Skin epidermis (tissue), 12 donors: Measurements from ENCODE around the gene TRIM29.

Source experiments
- H3K27ac ChIP-seq, 21 experiments: fragments of 200-600 bp; sonication (generic) in 11 of 21; one replicate each; pipeline ENCODE4 v1.5.0; 2020; ENCODE audit warnings: mild to moderate bottlenecking in 3 of 21, inconsistent platforms in 2 of 21, moderate library complexity in 2 of 21
- H3K4me3 ChIP-seq, 7 experiments: fragments of 200-600 bp; sonication (generic) in 2 of 7; one replicate each; pipeline ENCODE4 v1.5.0; 2020; ENCODE audit warnings: inconsistent platforms in 2 of 7, mild to moderate bottlenecking in 2 of 7, moderate library complexity in 1 of 7

TRIM29 gene

GRCh38 chr11:120128392-120129119 lies 9.4 kb downstream of the TRIM29 start:
- Histone ChIP-seq H3K4me3 (peak overlapping the region in 2 of 7 experiments; percentile 4 to 22), H3K27ac (peak overlapping the region in 20 of 21 experiments; percentile 56 to 92 (median 86))

DNA sequence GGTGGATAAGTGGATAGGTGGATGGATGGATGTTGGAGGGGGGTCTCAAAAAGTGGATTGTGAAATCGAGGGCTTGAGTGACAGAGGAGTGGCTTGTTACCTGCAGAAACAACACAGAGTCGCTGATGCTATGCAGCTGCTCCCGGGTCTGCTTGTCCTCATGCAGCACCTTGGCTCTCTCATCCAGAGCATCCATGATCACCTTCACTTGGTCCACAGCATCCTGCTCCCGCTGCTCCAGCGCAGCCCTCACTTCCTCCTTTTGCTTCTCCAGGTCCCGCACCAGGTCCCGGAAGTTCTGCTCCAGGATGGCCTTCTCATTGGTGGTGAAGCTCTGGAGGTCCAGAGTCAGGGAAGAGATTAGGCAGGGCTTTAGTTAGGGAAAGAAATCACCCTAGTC lies 10.7 kb downstream of the TRIM29 start:
- Histone ChIP-seq H3K27ac (peak overlapping the region in 12 of 21 experiments; percentile 25 to 92 (median 82)), H3K4me3 (no peak overlapping the region)

DNA sequence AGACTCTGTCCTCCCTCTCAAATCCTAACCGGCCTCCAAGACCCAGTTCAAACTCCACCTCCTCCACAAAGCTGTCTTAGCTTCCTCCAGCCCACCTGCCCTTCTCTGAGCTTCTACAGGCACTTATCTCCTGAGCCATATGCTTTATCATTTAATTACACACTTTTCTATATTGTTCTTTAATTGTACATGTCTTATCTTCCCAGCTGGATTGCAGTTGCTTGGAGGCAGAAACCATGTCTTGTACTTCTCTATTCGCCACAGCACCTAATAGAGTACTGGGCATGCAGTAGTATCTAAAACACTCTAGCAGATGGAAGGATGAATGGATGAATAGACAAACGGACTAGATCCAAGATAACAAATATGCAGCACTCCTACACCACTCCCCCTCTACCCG lies 11.3 kb downstream of the TRIM29 start:
- Histone ChIP-seq H3K4me3 (no peak overlapping the region), H3K27ac (peak overlapping the region in 9 of 21 experiments; percentile 12 to 92 (median 29))

- H3K4me3 ChIP-seq: no peak overlapping the region
- H3K27ac ChIP-seq: peak overlapping the region in 13 of 21 experiments; percentile 35 to 92 (median 81)
Observed at GRCh38 chr11:120125509-120125908, 12.4 kb downstream of the TRIM29 start.

DNA sequence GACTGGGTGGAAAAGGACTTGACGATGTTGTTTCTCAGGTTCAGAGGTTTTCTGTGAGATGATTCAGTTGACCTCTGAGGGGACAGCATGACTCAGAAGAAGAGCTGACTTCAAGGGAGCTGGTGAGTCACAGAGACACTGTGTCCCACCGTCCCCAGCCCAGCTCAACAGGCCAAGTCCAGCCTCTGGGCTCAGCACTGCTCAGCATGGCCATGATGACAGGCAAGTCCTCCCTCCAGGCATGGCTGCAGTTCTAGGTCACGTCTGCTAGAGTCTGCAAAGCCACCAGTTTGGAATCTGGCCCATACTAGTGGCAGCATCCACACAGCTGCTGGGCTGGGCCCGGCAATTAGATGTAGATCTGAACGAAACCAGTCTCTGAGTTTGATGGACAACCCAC lies 12.9 kb downstream of the TRIM29 start:
- Histone ChIP-seq H3K27ac (peak overlapping the region in 19 of 21 experiments; percentile 35 to 92 (median 81)), H3K4me3 (no peak overlapping the region)

GRCh38 chr11:120124355-120124754 lies 13.6 kb downstream of the TRIM29 start:
- Histone ChIP-seq H3K27ac (peak overlapping the region in 20 of 21 experiments; percentile 35 to 92 (median 81)), H3K4me3 (no peak overlapping the region)

DNA sequence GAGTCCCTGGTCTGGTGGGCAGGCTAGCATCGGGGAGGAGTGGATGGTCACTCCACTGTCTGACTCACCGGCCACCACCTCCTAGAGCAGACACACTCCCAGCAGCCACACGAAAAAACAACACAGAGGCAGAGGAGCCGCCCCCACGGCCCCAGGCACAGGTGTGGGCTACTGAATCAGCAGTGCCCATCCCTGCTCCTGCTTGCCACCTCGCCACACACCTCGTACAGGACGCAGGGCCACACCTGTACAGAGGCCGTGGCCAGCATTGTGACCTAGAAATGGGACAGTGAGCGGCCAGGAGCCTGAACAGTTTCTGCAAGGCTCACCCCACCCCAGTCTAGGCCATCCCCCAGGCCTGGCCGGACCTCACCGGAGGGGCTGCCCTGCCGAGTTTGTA lies 14.0 kb downstream of the TRIM29 start:
- H3K27ac ChIP-seq: peak overlapping the region in 20 of 21 experiments; percentile 42 to 92 (median 81)
- H3K4me3 ChIP-seq: no peak overlapping the region

GRCh38 chr11:120122924-120123683 lies 14.8 kb downstream of the TRIM29 start:
- Histone ChIP-seq H3K27ac (peak overlapping the region in 20 of 21 experiments; percentile 40 to 92 (median 81)), H3K4me3 (no peak overlapping the region)

DNA sequence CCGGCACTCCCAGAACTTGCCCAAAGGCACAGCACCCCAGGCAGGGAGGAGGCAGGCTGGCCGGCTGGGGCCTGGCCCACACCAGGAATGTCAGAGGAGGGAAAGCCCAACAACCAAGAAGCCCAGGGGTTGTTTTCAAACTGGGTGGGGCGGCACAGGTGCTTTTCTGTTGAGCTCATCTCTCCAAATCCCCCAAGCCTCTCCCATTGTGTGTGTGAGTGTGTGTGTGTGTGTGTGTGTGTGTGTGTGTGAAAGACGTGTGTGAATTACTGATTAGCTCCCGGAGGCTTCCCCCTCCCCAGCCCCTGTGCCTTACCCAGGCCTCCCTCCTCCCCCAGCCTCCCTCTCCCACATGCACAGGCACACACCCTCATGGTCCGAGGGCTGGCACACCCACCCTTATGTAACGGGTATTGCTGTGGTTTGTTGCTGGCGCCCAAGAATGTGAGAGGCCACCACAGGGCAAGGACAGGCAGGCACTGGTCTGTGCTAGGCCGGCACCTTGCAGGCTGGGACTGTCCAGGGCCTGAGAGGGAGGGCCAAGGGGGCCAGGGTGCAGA lies 15.9 kb downstream of the TRIM29 start:
- Histone ChIP-seq H3K27ac (peak overlapping the region in 20 of 21 experiments; percentile 36 to 92 (median 81)), H3K4me3 (no peak overlapping the region)

- H3K4me3 ChIP-seq: no peak overlapping the region
- H3K27ac ChIP-seq: peak overlapping the region in 19 of 21 experiments; percentile 62 to 92 (median 81)
Observed at GRCh38 chr11:120121336-120121735, 16.6 kb downstream of the TRIM29 start.

- Histone ChIP-seq H3K27ac (peak overlapping the region in 18 of 21 experiments; percentile 31 to 92 (median 82)), H3K4me3 (no peak overlapping the region)
Observed at GRCh38 chr11:120120805-120121335, 17.0 kb downstream of the TRIM29 start.

GRCh38 chr11:120119121-120119520 lies 18.8 kb downstream of the TRIM29 start:
- Histone ChIP-seq H3K27ac (peak overlapping the region in 4 of 21 experiments; percentile 8 to 90 (median 26)), H3K4me3 (no peak overlapping the region)

GRCh38 chr11:120117991-120118390 lies 19.9 kb downstream of the TRIM29 start:
- Histone ChIP-seq H3K27ac (peak overlapping the region in 5 of 21 experiments; percentile 4 to 44 (median 21)), H3K4me3 (no peak overlapping the region)

GRCh38 chr11:120116966-120117365 lies 20.9 kb downstream of the TRIM29 start:
- Histone ChIP-seq H3K27ac (peak overlapping the region in 6 of 21 experiments; percentile 8 to 44 (median 28)), H3K4me3 (no peak overlapping the region)

- Histone ChIP-seq H3K4me3 (no peak overlapping the region), H3K27ac (peak overlapping the region in 1 of 21 experiments; percentile 21)
Observed at GRCh38 chr11:120115272-120116000, 22.5 kb downstream of the TRIM29 start.

GRCh38 chr11:120112174-120112796 lies 25.6 kb downstream of the TRIM29 start:
- H3K27ac ChIP-seq: no peak overlapping the region
- no peak overlapping the region for H3K4me3 ChIP-seq

GRCh38 chr11:120109531-120109930 lies 28.4 kb downstream of the TRIM29 start:
- Histone ChIP-seq H3K4me3 (no peak overlapping the region), H3K27ac (no peak overlapping the region)

DNA sequence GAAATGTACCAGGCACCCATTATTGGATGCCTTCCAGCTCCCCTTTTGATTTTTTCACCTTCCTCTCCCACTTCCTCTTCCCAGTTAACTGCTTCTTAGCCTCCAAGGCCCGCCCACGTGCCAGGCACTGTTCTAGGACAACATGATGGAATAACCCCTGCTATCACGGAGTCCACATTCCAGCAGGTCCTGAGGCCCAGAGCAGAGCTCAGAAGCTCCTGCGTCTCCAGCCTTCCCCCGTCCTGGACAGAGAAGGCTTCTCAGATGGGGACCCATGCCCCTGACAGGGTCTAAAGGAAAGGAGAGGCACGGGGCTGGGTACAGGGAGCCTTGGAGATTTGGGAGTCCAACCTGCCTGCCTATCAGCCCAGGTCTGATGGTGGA lies 29.1 kb downstream of the TRIM29 start:
- Histone ChIP-seq H3K4me3 (no peak overlapping the region), H3K27ac (peak overlapping the region in 1 of 21 experiments; percentile 34)
